ENCODE results near the gene MYCBP2.

MYCBP2 gene

GRCh38 chr13:77105051-77105450 lies 221.8 kb downstream of the MYCBP2 start:
- DNase-seq (ENCODE audit: low read depth in 2 of 2, low spot score in 1 of 2): no peak

GRCh38 chr13:77099415-77099814 lies 227.5 kb downstream of the MYCBP2 start:
- no peak for DNase-seq (ENCODE audit: low read depth in 2 of 2, low spot score in 1 of 2)

GRCh38 chr13:77095288-77095687 lies 231.6 kb downstream of the MYCBP2 start:
- DNase-seq (ENCODE audit: low read depth in 2 of 2, low spot score in 1 of 2): no peak

GRCh38 chr13:77094773-77095172 lies 232.1 kb downstream of the MYCBP2 start:
- no peak for DNase-seq (ENCODE audit: low read depth in 2 of 2, low spot score in 1 of 2)

- no peak for DNase-seq (ENCODE audit: low read depth in 2 of 2, low spot score in 1 of 2)
Measured at GRCh38 chr13:77093735-77094134, 233.2 kb downstream of the MYCBP2 start.

GRCh38 chr13:77084755-77085154 lies 242.1 kb downstream of the MYCBP2 start:
- DNase-seq (ENCODE audit: low read depth in 2 of 2, low spot score in 1 of 2): no peak

GRCh38 chr13:77079902-77080413 lies 246.9 kb downstream of the MYCBP2 start:
- no peak for DNase-seq (ENCODE audit: low read depth in 2 of 2, low spot score in 1 of 2)

GRCh38 chr13:77067519-77067918 lies 259.4 kb downstream of the MYCBP2 start:
- no peak for DNase-seq (ENCODE audit: low read depth in 2 of 2, low spot score in 1 of 2)

GRCh38 chr13:77065461-77066147 lies 261.3 kb downstream of the MYCBP2 start:
- no peak for DNase-seq (ENCODE audit: low read depth in 2 of 2, low spot score in 1 of 2)

- no peak for DNase-seq (ENCODE audit: low read depth in 2 of 2, low spot score in 1 of 2)
Measured at GRCh38 chr13:77062097-77062496, 264.8 kb downstream of the MYCBP2 start.

- DNase-seq (ENCODE audit: low read depth in 2 of 2, low spot score in 1 of 2): no peak
Measured at GRCh38 chr13:77061362-77061761, 265.5 kb downstream of the MYCBP2 start.

- DNase-seq (ENCODE audit: low read depth in 2 of 2, low spot score in 1 of 2): no peak
Measured at GRCh38 chr13:77056886-77057285, 270.0 kb downstream of the MYCBP2 start.

- DNase-seq (ENCODE audit: low read depth in 2 of 2, low spot score in 1 of 2): no peak
Measured at GRCh38 chr13:77056382-77056781, 270.5 kb downstream of the MYCBP2 start.

- DNase-seq (ENCODE audit: low read depth in 2 of 2, low spot score in 1 of 2): no peak
Measured at GRCh38 chr13:77055158-77055557, 271.7 kb downstream of the MYCBP2 start.

- no peak for DNase-seq (ENCODE audit: low read depth in 2 of 2, low spot score in 1 of 2)
Measured at GRCh38 chr13:77053192-77053591, 273.7 kb downstream of the MYCBP2 start.

- no peak for DNase-seq (ENCODE audit: low read depth in 2 of 2, low spot score in 1 of 2)
Measured at GRCh38 chr13:77048681-77049080, 278.2 kb downstream of the MYCBP2 start.

- no peak for DNase-seq (ENCODE audit: low read depth in 2 of 2, low spot score in 1 of 2)
Measured at GRCh38 chr13:77047649-77048343, 279.1 kb downstream of the MYCBP2 start.

- DNase-seq (ENCODE audit: low read depth in 2 of 2, low spot score in 1 of 2): no peak
Measured at GRCh38 chr13:77042566-77043177, 284.2 kb downstream of the MYCBP2 start.

- no peak for DNase-seq (ENCODE audit: low read depth in 2 of 2, low spot score in 1 of 2)
Measured at GRCh38 chr13:77040835-77041234, 286.1 kb downstream of the MYCBP2 start.

GRCh38 chr13:77040076-77040475 lies 286.8 kb downstream of the MYCBP2 start:
- DNase-seq (ENCODE audit: low read depth in 2 of 2, low spot score in 1 of 2): no peak

- DNase-seq (ENCODE audit: low read depth in 2 of 2, low spot score in 1 of 2): no peak
Measured at GRCh38 chr13:77038907-77039480, 287.9 kb downstream of the MYCBP2 start.

- DNase-seq (ENCODE audit: low read depth in 2 of 2, low spot score in 1 of 2): no peak
Measured at GRCh38 chr13:77036279-77036678, 290.6 kb downstream of the MYCBP2 start.

All from stimulated activated CD8-positive, alpha-beta memory T cell treated with anti-CD3 and anti-CD28 coated beads, Interleukin-4, amount 100 ng/mL, for 1 hour (primary cell).